Measurements from ENCODE around the gene DPEP1.
"Not testable (repeated sequence)": the region's sequence is repeated elsewhere in the genome, so short reads cannot be mapped to it uniquely, and the experiment has no call there.

The DPEP1 gene

GRCh38 chr16:89579351-89579750, 34.1 kb upstream of the DPEP1 start:
- no peak for DNase-seq

- no peak for DNase-seq
These were observed 32.3 kb upstream of the DPEP1 start for GRCh38 chr16:89581045-89581695.

DNA sequence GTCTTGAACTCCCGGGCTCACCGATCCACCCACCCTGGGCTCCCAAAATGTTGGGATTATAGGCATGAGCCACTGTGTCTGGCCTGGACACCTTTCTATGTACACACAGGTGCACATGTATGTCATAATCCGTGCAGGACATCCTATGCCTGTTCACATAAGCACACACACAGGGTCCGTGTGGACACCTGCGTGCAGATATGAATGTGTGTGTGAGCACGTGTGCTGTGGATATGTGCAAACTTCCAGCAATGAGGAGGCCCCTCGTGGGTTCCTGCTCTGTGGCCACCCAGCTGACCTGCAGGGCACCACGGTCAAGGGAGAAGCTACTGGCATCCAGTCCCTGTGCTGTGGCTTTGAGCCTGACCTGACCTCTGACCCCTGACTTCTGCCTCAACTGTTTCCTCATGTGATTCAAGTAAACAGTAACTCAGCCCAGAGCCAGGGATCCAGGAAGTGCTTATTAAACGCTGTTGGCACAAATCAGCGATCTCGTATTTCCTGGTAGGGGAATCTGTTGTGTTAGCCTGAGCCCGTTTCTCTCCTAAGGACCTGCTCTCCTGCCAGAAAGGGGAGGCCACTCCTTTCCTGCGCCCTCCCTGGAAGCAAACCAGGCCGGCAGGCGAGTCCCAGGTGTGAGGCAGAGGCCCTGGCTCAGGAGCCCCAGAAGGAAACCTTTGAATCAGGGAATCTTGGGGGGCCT, 31.4 kb upstream of the DPEP1 start:
- no peak for DNase-seq

GRCh38 chr16:89582614-89583196, 30.7 kb upstream of the DPEP1 start:
- DNase-seq = no peak

GRCh38 chr16:89583197-89583894, 30.1 kb upstream of the DPEP1 start:
- no peak for DNase-seq

DNA sequence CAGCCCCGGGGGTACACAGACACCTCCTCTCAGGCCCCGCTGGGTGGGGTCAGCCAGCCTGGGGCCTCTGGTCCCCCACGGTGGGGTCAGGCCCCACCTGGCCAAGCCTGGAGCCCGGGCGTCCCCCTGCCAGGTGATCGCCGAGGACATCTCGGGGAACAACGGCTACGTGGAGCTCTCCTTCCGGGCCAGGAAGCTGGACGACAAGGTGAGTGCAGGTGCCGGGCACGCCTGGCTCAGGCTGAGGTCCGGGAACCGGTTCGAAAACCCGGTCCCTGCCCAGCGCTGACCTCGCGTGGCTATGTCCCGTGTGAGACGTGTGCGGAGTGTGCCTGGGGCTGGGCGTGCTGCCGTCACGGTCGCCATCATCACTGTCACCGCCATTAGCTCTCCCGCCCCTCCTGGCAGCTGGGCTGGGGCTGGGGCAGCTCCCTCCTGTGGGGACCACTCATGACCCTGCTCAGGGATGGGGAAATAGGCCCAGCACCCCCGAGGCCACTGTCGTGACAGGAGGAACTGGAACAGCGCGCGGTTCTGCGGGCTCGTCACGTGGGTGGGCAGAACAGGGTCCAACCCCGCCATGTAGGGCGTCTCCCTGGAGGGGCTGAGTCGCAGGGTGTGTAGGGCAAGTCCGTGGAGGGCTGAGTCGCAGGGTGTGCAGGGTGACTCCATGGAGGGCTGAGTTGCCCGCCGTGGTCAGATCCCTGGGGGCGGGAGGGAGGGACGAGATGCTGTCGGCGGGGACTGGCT, 29.4 kb upstream of the DPEP1 start:
- no peak for DNase-seq

GRCh38 chr16:89584768-89585549, 28.5 kb upstream of the DPEP1 start:
- no peak for DNase-seq

GRCh38 chr16:89586218-89586617, 27.2 kb upstream of the DPEP1 start:
- DNase-seq = no peak

DNA sequence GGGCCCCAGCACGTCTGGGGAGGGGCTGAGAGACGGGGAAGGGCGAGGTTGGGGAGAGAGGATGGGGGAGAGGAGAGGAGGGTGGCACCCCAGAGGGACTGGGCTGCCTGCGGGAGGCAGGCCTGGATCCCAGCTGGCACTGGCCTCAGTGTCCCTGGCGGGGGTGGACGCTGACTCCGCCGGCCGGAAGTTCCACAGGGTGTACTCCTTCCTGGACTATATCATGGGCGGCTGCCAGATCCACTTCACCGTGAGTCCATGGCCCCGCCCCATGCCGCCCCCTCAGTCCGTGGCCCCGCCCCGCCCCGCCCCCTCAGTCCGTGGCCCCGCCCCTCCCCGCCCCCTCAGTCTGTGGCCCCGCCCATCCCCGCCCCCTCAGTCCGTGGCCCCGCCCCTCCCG, 26.6 kb upstream of the DPEP1 start:
- DNase-seq = no peak

DNA sequence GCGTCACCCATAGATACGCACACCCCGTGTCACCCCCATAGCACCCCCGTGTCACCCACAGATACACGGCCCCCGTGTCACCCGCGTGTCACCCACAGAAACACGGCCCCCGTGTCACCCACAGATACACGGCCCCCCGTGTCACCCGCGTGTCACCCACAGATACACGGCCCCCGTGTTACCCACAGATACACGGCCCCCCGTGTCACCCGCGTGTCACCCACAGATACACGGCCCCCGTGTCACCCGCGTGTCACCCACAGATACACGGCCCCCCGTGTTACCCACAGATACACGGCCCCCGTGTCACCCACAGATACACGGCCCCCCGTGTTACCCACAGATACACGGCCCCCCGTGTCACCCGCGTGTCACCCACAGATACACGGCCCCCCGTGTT, 25.8 kb upstream of the DPEP1 start:
- not testable (repeated sequence) for DNase-seq

GRCh38 chr16:89588413-89589109, 24.9 kb upstream of the DPEP1 start:
- DNase-seq = no peak

DNA sequence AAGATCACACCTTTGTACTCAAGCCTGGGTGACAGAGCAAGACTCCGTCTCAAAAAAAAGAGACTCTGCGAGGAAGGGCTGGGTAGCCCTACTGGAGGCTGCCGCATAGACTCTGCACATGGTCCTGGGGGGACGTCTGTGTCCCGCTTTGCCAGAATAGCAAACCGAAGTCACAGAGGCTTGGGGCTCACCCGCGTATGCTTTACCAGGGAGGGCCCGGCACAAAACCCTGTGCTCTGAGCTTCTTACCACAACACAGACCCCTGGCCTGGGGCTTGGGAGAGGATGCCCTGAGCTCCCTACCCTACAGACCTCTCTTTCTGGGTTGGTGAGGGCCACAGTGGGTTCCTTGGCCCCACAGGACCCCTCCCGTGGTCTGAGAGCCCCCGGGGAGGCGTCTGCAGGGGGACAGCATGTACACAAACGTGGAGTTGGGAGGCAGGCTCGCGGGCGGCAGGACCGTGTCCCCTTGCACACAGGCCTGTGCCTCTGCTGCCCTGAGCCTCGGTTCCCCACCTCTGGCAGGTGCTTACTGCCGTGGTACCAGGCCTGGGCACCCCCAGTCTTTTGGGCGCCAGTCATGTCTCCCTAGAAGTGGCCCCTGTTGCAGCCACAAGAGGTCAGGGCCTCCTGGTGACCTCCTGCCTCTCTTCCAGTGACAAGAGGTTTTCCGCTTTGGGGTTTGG, 24.1 kb upstream of the DPEP1 start:
- DNase-seq = no peak

DNA sequence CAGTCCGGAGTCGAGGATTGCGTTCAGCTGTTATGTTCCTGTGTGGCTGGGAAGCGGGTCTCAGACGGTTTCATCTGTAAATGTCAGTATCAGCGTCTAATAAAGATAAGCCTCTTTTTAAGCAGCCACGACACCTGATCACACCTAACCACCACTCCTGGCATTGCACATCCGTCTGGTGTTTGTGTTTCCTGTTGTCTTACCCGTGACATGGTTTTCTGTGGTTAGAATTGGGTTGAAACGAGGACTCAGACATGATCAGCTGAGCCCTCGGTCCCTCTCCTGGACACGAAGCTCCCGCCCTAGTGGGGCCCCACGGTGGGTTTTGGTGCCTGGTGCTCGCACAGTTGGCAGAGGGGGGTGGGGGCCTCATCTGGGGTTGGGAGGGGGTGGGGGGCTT, 19.6 kb upstream of the DPEP1 start:
- peak; percentile 36 to 37 for DNase-seq

DNA sequence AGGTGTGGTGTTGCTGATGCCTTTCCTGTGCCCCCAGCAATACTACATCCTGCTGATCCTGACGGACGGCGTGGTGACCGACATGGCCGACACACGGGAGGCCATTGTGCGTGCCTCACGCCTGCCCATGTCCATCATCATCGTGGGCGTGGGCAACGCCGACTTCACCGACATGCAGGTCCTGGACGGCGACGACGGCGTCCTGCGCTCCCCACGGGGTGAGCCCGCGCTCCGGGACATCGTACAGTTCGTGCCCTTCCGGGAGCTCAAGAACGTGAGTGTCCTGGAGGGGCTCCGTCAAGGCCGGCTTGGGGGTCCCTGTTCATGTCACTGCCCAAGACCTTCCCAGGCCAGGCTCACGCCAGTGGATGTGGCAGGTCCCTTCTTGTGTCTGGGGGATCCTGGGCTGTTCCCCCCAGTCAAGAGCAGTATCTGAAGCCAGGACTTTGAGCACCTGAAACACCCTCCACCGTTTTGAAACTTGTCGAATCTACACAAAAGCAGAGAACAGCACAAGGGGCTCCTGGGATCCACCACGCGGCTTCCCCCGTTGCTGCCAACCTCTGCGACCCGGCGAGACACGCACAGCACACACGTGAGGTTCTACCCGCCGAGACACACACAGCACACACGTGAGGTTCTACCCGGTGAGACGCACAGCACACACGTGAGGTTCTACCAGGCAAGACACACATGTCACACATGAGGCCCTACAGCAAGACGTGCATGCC, 17.9 kb upstream of the DPEP1 start:
- no peak for DNase-seq

- no peak for DNase-seq
These were observed 17.3 kb upstream of the DPEP1 start for GRCh38 chr16:89596061-89596689.

GRCh38 chr16:89596957-89597649, 16.3 kb upstream of the DPEP1 start:
- no peak for DNase-seq

DNA sequence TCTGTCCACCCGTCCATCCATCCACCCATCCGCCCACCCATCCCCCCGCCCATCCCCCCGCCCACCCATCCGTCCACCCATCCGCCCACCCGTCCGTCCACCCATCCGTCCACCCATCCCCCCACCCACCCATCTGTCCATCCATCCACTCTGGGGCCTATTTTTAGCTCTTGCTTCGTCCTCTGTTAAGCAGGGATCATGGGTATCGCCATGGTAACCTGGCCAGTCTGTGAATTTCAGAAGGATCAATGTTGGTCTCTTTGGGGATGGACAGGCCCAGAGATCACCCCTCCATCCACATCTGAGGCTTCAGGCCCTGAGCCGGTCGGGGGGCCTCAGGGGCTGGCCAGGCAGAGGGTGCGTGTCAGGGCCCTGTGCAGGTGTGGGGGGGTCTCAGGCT, 15.2 kb upstream of the DPEP1 start:
- DNase-seq = no peak

- peak in 1 of 2 donors; percentile 28 for DNase-seq
These were observed 14.0 kb upstream of the DPEP1 start for GRCh38 chr16:89599451-89599858.

- DNase-seq = no peak
These were observed 13.5 kb upstream of the DPEP1 start for GRCh38 chr16:89599902-89600301.
